NCI-H1048 (cell line): ENCODE data around the gene RPLP1.
"Not testable (repeated sequence)": the region's sequence is repeated elsewhere in the genome, so short reads cannot be mapped to it uniquely, and the experiment has no call there.

ENCODE experiments used
- DNase-seq: peaks from one replicate; lab custom pipeline; 2025; lab: John Stamatoyannopoulos, UW

Gene RPLP1

DNA sequence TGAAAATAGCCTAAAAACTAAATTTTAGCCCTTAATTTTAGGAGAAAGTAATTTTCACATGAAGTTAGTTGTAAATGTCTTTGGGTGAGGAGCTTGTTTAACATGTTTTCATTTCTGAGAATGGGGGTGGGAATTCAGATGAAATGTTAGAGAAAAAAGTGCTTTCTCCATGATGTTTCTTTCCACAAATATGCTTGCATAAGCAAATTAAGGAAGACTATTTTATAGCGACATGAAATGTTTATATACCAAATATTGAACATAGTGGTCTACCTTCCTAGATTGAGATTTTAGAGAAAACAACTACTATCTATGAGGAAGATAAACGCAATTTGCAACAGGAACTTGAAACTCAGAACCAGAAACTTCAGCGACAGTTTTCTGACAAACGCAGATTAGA is 13.0 kb upstream of the RPLP1 start:
- no peak for DNase-seq

DNA sequence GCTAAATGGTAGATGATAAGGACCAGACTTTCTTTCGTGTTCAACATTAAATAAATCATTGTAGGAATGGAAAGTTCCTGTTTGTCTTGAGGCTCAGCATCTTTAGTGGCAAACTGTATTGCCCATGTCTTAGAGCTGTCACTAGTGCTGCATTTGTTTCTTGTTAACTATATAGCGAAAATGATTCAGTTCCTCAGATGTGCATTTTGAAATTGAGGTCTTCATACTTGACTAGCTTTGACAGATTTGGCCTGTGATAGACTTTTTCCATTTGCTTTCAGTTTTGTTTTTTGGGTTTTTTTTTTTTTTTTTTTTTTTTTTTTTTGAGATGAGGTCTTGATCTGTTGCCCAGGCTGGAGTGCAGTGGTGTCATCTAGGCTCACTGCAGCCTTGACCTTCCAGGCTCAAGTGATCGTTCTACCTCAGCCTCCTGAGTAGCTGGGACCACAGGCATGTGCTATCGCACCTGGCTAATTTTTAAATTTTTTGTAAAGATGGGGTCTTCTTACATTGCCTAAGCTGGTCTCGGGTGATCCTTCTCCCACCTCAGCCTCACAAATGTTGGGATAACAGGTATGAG is 9.5 kb upstream of the RPLP1 start:
- no peak for DNase-seq

DNA sequence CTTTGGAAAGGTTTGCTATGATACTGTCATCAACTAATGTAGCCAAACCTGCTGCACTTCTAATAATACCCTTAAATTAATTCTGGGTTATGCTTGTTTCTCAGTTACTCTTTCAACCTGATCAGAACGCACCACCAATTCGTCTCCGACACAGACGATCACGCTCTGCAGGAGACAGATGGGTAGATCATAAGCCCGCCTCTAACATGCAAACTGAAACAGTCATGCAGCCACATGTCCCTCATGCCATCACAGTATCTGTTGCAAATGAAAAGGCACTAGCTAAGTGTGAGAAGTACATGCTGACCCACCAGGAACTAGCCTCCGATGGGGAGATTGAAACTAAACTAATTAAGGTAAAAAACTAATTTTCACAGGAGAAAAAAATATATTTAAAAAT is 7.9 kb upstream of the RPLP1 start:
- DNase-seq = no peak

DNA sequence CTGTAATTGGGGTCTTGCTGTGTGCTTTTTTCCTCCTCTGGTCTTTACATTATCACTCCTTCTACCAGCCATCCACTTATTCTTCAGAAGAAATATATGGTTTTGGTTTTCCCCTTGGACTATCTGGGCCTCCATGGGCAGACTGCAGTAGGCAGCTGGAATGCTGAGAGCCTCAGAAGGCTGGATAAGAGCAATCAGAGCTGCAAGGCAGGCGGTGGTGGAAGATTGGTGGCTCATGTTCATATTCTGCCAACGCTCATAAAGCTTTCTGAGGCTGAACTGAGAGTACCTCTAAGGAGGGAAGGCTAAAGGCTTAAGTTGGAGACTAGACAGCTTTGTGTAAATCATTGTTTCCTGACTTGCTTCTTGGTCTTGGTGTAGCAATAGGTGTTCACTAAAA is 5.7 kb upstream of the RPLP1 start:
- DNase-seq = no peak

DNA sequence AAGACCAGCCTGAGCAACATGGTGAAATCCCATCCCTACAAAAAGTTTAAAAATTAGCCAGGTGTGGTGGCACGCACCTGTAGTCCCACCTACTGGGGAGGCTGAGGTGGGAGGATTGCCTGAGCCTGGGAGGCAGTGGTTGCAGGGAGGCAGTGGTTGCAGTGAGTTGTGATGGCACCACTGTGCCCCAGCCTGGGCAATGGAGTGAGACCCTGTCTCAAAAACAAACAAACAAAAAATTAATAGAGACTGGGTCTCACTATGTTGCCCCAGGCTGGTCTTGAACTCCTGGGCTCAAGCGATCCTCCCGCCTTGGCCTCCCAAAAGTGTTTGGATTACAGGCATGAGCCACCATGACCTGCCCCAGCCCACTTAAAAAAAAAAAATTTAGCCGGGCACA is 2.4 kb upstream of the RPLP1 start:
- not testable (repeated sequence) for DNase-seq

DNA sequence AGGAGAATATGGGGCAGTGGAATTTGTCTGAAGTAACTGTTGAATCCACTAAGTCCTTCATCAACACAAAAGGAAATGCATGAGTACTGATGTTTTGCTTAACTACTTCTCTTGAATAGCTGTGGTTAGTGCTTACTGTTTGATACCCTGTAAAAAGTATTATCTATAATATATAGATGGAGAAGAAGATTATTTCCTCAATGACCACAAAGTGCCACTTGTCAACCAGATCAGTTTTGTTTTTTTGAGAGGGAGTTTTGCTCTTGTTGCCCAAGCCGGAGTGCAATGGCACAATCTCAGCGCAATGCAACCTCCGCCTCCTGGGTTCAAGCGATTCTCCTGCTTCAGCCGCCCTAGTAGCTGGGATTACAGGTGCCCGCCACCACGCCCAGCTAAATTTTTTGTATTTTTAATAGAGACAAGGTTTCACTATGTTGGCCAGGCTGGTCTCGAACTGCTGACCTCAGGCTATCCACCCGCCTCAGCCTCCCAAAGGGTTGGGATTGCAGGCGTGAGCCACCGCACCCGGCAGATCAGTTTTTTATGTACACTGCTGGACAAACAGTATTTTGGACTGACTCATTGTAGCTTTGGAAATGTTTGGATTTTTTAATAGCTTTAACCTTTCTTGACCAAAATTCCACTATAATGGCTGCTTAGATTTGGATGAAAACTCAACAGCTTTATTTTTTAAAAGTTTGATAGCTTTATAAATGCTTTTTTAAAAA is 1.5 kb upstream of the RPLP1 start:
- no peak for DNase-seq

DNA sequence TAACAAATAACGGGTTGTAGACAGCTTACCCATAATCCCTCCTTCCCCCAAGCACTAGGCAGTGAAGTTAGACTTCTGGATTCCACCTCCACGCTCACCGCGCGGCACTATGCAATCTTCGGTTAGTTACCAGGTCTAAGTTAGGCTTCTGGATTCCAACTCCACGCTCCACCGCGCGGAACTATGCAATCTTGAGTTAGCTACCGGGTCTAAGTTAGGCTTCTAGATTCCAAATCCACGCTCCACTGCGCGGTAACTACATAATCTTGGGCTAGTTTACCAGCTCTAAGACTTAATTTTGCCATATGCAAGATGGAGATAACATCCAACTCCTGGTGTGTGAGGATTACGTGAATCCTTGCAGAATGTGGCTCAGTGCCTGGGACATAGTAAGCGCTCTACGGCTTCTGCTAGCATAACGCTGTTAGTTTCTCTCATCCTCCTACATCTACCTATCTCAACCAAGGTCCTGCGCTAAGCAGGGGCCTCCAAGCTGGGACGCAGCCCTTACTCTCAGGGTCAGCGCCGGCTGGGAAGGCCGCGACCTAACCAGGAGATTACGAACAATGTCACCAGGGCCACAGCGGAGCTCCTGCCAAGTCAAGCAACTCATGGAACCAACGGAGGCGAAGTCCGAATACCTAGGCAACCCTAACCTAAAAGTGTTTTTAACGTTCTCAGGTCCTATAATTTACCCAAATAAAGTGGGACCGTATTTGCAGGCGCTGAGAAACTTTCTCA is 497 bp upstream of the RPLP1 start:
- DNase-seq = no peak

DNA sequence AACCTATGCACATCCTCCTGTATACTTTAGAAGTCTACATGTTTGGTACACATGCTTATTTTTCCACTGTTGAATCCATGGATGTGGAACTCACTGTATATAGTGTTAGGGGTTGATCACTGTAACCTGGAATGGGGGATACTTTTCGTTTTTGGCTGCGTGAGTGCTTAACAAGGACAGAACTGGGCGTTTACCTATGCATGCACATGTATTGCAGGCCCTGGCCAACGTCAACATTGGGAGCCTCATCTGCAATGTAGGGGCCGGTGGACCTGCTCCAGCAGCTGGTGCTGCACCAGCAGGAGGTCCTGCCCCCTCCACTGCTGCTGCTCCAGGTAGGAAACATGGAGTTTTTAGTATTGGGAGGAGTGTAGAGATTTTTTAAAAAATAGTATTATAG is 2.3 kb downstream of the RPLP1 start:
- no peak for DNase-seq

DNA sequence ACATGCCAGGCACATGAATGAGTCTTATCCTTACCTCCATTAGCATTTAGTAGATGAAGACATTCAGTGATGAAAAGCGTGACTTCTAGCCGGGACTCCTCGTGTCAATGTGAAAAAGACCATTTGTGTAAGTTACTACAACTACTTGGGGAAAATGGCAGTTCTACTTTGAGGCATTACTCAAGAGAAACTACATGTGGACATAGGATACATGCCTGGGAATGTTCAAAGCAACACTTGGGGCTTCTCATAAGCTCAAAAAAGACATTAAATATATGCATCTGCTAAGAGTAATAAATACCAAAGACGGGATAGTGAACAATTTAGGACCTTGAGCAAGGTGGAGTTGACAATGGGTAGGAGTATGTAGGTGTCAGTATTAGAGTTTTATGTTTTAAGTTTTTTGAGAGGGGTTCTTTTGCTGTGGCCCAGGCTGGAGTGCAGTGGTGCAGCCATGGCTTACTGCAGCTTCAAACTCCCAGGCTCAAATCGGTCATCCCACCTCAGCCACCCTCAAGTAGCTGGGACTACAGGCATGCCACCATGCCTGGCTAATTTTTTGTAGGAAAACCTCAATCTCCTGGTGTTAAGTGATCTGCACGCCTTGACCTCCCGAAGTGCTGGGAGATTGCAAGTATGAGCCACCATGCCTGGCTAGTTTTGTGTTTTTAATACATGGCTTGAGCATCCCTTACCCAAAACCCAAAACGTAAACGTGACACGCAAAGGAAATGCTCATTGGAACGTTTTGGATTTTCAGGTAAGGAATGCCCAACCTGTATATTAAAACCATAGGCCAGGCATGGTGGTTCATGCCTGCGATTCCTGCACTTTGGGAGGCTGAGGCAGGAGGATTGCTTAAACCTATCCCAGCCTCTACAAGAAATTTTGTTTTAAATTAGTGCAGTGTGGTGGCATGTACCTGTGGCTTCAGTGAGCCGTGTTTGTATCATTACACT is 3.9 kb downstream of the RPLP1 start:
- no peak for DNase-seq

DNA sequence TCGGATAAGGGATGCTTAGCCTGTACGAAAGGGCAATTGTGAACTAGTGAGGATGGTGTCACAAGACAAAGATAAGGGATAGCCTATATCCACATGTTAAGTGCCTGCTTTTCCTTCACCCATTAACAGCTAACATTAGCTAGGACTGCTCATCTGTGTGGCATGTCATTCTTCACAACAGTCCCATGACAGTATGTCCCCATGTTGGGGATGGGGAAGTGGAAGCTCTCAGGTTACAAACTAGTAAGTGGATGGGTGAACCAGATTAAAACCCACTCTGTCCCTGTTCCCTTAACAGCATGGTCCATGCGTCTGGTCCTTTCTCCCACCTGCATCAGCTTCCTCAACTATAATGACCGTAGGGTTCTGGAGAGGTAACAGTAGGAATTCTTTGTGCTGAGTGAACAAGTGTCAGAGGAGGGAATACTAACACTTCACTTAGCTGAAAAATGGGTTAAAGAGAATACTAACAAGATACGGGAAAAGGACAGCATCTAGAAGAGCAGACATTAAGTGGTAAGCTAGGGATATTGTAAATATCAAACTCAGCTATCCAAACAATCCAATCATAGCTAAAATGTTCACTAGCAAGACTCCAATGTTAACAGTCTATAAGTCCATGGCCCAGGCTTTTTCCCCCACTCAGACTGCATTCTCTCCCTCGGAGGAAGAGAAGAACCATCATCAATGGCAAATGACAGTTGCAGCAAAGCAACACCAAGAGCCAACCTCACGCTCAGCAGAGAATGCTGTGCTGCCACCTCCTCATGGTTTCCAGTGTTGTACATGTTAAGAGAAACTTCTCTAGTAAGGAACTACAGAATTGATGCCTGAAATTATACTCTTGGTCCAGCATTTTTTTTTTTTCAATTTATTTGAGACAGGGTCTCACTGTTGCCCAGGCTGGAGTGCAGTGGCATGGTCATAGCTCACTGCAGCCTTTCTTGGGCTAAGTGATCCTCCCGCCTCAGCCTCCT is 5.0 kb downstream of the RPLP1 start:
- DNase-seq = no peak

DNA sequence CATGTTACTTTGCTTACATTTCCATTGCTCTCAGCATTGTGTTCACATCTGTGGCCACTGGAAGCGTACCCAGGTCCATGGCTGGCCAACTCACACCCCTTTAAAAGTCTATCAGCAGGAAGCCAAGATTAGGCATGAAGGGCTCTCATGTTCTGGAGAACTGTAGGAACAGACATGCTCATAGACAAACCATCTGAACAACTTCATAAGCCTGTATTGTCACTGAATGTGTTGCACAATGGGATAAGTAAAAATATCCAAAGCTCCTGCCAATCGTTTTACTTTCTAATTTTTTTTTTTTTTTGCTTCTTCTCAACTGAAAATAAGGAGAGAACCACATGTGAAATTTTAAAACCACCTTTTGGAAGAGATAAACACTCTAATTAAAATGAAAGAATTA is 6.4 kb downstream of the RPLP1 start:
- DNase-seq = no peak

DNA sequence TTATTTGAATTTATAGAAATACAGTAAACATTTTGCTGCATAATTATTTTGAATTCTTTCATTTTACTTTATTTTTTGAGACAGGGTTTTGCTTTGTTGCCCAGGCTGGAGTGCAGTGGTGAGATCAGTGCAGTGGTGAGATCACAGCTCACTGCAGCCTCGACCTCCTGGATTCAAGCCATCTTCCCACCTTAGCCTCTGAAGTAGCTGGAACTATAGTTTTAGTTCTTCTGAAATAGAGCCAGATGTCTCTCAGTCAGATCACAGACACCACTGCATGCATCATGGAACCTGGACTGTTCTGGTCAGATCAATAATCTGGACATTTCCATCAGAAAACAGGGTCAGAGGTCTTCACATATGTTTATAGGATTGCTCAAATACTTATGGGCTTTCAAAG is 7.9 kb downstream of the RPLP1 start:
- no peak for DNase-seq

DNA sequence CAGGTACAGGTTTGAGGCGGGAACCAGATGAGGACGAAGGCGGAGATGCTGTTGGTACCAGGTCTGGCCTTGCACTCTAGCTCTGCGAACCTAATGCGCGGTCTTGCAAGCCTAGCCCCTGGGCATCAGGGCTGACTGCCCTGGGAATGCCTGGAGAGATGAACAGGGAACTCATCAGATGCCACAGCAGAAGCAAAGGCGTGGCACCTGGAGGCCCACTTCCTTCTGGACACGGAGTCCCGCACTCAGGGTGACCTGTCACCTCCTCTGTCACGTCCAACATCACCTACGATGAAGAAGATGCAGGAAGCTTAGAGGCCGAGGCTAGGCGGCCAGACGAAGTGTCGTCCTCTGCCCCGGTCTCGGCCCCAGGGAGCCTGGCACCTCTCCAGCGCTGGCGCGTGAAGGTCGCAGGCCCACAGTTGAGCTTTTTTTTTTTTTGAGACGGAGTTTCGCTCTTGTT is 9.4 kb downstream of the RPLP1 start:
- DNase-seq = no peak

DNA sequence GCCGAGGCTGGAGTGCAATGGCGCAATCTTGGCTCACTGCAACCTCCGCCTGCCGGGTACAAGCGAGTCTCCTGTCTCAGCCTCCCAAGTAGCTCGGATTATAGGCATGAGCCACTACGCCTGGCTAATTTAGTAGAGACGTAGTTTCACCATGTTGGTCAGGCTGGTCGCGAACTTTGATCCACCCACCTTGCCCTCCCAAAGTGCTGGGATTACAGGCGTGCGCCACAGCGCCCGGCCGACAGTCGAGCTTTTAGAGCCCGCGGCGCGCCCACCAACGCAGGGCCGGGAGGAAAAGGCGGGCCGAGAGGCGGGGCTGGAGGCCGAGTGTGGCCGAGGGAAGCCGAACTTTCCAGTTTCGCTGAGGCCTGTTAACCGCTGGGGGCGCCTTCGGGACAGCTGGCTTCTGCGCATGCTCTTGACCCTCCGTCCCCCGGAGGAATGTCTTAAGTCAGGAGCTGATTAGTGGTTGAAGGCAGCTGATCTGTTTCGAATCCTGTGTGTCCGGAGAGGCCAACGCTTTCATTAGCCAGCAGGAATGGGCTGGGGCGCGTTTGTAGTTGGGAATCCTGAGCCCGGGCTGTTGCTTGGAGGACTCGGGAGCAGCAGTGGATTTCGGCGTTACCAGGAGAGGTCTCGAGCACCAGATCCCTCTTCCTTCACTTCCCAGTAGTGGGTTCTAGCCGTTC is 10.0 kb downstream of the RPLP1 start:
- peak; percentile 85 for DNase-seq

DNA sequence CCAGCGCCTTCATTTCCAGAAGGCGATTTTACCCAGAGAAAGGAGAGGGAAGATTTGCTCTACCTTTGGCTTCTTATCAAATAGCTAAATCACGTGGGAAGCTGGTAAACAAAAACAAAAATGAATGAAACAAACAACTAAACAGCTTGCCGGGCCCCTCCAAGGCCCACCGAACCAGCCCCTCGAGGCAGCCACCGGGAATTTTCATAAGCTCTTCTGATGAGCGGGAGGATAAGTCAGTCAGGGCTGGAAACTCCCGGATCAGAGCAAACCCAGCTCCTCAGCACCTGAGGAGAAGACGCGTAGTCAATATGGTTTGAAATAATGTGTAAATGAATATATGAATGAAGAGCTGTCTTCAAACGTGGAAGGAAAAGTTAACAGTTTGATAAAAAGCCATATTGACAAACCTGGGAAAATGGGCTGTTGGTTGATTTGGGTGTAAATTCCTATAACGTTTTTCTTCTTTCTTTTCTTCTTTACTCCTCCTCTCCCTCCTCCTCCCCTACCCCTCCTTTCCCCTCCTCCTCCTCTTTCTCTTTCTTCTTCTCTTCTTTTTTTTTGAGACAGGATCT is 10.7 kb downstream of the RPLP1 start:
- DNase-seq = no peak

DNA sequence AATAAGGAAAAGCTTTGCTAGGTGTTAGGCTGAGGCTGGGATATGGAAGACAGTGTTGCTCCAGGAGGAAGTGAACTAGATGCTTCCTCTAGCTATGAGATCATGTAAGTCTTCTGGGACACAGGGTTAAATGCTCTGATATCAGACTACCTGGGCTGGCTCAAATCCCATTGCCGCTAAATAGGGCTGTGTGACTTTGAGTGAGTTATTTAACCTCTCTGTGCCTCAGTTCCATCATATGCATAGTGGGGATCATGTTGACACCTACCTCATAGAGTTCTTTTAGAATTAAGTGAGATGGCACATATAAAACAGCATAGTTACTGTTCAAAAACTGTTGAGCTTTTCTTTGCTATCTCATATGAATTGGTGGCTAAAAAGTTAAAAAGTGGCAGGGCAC is 12.6 kb downstream of the RPLP1 start:
- no peak for DNase-seq

DNA sequence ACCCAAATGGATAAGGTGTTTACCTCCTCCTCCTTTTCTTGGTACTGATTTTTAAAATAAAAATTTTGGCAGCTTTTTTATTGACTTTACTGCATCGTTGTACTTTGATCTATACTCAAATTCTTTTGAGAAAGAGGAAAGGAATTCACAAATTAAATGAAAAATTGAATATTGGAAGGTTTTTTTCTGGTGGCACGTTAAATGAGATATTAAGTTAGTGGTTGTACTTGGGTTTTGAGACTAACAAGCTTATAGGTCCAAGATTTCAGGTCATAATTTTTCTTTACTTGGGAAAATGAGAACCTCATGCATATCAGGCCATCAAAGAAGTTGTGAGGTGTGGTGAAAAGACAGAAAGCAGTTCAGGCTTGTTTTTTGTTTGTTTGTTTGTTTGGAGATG is 14.1 kb downstream of the RPLP1 start:
- no peak for DNase-seq

DNA sequence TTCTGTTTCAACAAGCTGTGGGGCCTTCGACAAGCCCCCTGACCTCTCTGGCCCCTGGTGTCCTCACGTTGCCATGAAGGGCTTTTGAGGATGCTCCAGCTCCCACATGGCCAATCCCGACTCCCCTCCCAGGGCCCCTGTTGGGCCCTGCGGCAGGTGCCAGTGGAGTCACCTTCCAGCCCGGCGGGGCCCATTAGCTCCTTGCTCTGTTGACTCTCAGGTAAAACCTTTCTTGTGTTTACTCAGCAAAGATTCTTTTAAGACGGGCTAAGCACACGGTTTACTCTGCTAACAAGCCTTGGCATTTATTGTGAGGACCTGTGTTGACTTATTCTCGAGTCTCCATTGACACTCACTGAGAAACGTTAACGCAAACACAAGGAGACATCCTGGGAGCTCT is 15.0 kb downstream of the RPLP1 start:
- no peak for DNase-seq

DNA sequence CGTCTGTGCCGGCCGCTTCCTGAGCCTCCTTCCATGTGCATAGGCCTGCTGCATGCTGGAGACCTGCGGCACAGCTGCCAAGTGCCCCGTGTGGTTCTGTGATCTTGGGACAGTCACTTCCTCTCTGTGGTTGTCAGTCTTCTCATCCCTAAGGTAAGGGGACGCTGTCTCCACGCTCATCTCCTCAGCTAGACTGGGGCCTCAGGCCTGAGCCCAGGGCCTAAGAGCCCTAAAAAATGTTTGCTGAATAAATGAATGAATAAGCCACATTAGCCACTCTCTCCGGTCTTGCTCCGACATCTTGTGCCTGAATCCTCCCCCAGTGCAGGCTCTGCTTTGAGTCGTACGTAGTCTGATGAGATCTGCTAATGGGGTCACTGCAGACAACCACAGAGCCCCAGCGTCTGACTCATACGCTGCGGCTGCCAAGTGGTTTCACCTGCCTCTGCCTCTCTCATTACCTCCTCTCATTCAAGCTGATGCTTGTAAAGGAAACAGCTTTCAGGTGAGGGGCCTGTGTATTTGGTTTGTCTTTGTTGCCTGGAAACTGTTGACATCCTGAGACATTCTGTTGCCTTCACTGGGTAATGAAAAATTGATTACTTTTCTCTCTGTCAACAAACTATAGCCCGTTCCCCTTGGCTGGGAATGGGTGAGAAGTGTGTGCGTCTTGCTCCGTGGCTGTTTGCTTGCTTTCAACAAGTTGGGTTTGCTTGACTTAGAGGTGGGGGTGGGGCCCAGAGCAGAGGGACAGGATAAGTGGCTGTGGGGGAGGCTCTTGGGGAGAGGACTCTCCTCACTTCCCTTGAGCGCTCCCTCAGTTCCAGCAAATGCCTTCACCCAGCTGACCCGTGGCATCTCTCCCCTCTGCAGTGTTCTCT is 15.9 kb downstream of the RPLP1 start:
- DNase-seq = no peak
